GM21526 (cell line): ENCODE results near the gene DENND1A.

Experiments
- ATAC-seq: cut with Tn5 transposase; IDR thresholded peaks from one replicate; pipeline ENCODE4 v1.9.1; 2021; ENCODE audit warnings: moderate library complexity; ENCODE audit not compliant: unreplicated experiment, low FRiP score

DENND1A gene

DNA sequence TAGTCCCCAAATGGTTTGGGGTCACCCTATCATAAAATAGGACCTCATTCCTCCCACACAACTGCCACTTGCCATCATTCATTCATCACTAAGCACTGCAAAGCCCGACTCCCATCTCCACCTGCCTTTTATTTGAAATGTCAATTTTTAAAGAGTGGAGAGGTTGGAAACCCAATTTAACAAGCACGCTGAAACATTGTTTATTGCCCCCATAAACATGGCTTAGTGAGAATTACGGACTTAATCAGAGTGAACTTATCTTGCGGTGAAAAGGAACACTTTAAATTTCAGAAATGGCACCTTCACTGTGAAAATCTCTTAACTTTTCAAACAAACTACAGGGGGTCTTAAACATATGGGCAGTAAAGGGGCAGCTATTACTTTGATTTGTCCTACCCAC is 332.9 kb downstream of the DENND1A start:
- no peak for ATAC-seq

DNA sequence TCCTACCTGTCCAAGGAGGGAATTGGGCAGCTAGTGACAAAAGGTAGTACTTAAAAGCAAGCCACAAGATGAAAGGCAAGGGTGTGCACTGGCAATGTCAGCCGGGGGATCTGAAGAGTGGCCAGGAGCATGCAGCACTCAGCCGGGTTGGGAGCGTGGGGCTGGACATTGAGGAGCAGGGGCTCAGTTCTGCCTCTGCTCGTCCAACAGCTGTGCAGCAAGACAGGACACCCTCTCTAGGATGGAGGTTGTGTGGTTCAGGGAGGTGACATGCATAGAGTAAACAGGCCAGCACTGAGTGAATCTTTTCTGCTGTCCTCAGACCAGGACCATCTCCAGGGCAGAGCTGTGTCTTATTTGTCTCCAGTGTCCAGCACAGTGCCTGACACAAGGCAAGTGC is 338.6 kb downstream of the DENND1A start:
- no peak for ATAC-seq

DNA sequence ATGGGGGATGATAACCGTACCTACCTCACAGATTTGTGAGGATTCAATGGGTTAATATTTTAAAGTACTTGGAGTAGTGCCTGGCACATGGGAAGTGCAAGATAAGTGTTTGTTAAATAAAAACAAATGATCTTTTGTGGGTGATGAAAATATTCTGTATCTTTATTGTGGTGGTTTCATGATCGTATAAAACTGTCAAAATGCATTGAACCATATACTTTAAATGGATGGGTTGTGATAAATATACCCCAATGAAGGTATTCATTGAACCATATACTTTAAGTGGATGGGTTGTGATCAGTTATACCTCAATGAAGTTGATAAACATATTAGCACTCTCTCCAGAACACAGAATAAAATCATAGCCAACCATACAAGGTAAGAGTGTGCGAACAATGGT is 339.4 kb downstream of the DENND1A start:
- ATAC-seq = no peak

DNA sequence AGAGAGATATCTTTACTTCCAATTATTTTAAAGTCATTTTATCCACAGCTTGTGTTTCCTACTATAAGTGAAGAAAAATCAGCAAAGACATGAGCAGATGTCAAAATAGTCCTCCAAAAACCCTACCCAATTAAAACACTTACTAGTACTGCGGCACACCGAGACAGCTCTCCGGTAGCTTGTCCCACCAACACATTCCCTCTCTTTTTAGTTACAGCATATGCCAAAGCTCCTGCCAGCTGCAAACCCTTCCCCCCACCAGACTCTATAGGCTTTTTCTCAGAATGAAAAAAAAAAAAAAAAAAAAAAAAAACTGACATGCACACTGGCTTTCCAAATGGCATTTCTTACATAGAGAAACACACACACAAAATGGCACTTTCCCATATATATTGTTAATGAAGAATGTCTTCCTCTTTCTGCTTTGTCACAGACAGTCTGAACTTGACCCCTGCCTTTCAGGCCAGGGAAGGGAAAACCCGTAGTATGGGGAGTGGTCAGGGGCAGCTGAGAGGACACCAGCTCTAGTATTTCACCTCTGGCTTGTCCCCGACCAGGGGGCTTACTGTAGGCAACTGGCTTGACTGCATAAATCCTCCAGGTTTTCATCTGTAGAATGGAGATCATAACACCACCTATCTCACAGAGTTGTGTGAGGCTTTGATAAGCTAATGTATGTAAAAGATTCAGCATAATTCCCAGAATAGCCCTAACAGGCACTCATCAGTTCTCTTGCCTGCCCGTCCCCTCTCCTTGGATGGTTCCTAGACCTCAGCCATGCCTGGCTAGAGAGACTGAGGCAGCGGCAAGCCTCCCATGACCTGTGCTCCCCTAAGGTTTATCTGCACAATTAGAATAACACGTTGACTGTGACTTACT is 340.3 kb downstream of the DENND1A start:
- ATAC-seq = no peak

DNA sequence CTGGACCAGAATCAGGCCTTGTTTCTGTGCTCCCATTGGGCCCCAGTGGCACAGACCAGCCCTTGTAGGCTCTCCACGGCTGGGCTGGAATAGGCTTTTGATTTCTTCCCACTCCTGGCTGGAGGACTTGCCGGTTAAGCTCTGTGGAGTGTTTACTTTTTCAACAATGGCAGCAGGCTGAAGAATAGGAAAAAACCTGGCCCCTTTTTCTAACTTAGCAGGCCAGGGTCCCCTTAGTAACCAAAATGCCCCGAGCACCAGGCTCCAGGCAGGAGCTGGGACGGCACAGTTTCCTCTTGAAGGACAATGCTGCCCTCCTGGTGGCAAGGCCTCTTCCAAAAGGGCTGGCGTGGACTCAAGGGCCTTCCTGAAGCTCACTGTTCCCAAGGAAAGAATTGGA is 343.7 kb downstream of the DENND1A start:
- no peak for ATAC-seq

DNA sequence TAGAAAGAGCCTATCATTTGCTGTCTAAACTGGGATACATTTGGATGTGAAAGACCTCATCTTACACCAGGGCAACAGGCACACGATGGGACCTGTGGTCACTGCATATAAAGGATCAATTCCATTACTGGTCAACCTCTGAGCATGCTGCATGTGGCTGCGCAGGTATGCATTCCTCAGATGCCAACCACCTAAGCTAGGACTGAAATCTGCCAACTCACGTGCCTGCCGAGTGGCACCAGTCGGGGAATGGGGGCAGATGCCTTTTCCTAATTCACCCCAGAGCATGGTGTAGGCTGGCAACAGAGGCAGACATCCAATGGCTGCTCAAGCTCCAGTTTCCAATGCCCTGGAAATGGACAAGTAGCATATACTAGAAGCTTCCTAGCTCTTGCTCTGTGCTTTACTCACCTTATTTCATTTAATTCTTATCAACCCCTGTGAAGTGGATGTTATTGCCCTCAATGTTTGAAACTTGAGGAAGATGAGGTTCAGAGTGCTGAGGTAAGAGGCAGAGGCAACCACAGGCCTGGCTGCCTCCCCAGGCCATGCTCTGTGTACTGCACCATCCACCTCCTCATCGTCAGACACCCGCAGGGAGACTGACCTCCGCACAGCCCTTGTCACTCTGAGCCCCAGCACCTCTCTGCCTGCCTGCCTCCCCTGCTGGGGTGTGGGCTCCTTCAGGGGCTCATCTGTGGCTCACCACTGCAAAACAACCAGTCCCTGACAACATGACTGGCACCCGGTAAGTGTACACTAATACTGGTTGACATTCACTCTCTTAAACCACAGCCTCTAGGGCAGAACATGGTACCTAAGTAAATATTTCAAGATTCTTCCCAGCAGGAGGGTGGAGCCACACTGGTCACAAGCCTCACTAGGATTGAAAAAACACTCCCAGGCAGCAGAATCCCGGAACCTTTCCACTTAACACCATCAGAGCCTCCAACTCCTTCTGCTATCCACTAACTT is 345.4 kb downstream of the DENND1A start:
- ATAC-seq = no peak

DNA sequence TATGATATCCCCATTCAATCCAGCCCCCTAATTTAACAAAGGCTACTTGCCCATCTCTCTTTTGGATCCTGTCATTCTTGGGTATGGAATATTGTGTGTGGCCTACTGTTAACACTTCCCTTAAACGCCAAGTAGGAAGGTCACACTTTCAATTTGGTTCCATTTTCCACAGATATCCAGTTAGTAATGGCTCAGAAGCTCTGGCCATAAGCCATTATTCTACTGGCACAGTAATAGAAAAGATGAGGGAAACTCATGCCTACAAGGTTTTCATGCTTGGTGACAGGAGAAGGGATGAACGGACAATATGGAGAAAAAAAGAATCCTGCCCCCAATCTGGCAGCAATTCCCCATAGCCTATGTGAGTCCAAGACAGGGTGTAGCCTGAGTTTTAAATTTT is 346.3 kb downstream of the DENND1A start:
- no peak for ATAC-seq

DNA sequence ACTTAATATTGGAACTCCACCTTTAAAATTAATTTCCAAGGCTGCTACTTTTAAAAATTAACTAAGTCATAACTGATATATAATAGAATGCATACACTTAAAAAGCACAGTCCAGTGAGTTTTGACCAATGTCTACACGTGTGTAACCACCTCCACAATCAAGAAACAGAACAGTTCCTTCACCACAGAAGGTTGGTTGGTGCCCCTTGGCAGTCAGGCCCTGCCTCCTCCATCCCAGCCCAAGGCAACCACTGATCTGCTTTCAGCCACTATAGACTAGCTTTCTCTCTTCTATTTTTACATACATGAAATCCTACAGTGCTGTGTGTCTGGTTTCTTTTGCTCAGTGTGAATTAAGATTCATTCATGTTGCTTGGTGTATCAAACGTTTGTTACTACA is 358.7 kb downstream of the DENND1A start:
- ATAC-seq = no peak

DNA sequence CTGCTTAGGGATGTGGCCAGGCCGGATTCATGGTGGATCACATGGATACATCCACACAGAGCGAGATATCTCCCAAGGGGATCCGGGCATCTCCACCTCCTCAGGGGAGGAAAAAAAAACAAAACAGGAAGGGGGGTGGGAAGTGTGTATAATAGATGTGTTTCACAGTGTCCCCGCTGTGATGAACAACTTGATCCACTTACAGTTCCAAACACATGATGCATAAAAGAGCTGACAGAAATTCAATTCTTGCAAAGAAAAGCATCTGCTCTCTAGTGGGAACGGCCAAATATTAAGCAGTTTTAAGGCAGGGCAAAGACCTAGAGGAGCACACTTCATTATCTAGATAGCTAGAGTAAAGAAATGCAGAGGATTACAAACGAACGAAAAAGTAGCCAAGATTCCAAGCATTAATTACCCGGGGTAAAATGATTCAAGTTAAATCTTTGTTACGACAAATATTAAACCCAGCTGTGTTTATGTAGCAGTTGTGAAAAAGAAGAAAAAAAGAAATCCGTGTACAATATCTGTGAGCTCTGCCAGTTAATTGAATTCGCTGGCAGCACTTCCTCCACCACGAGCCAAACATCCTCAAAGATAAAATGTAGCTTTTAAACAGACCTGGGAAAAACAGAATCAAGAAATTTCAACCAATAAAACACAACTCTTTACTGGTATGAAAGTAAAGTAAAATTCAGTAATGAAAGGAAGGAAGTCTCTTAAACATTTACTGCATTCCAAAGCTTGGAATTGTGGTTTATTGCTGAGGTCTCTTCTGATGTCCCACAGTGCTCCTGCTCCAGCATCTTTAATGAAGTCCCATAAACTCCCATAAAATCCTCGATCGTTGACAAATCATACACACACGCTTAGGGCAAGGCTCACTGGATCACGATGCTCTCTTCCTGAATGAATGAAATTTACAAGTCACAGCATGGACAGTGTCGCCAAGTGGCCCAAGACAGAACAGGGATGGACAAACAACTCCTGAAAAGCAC is 360.9 kb downstream of the DENND1A start:
- no peak for ATAC-seq

DNA sequence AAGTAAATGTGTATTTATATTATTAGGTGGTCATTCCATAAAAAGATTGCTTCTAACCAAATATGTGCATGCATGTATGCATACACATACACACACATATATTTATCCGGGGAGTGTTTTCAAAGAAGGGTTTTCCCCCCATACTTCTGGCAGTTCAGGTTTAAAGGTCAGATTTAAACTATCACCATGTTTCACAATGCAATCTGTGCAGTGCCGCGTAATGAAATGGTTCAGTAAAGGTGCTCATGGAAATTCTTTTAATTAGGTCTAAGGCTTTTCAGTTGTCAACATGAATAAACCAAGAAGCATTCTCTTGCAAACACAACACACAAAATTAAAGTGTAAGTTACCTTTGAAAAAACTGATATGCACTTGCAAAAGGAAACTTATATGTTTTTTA is 362.9 kb downstream of the DENND1A start:
- no peak for ATAC-seq

DNA sequence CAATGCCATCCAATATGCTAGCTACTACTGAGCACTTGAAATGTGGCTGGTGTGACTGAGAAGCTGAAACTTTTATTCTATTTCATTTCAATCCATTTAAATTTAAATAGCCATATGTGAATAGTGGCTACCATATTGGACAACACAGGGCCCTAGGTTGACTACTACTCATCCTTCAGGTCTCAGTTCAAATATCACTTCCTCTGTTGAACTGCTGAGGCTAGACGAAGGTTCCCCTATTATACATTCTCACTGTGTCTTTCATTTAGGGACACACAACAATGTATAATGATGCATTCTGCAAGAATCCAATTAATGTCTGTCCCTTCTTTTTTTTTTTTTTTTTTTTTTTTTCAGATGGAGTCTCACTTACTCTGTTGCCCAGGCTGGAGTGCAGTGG is 365.3 kb downstream of the DENND1A start:
- ATAC-seq = no peak

DNA sequence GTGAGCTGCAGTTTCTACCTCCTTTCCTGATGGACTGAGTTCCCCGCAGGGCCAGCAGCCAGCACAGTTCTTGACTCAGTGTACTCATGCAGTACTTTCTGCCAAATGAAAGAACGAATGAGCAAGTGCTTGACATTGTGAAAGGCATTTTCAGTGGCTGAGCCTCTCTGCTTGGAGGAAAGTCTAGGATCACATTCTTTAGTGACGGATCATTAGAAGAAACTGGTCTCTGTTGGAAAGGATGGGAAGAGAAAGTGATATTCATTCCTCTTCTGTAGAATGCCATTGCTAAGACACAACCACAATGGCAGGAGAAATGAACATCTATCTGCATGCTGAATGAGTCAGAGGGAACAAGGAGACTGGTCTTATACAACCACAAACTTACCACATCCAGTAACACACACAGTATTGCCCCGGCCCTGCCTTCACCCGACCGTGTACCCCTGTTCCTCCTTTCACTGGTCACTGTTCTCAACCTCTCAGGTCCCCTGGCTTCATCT is 367.0 kb downstream of the DENND1A start:
- ATAC-seq = no peak

DNA sequence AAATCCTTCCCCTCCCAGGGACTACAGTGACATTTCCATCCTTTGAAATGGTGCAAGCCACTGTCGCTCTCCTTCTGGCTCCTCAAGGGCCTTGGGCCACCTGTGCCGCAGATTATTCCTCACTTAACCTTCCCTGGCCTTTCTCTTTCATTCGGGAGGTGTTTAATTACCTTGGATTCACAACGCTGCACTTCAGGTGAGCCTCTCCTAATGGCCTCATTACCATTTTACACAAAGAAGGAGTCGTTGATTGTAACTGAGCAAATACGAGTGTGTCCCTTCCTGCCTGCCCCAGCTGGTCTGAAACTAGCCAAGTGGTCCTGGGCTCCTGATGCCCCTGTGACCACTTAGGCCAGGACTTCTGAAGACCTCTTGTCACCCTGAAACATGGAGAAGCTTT is 368.9 kb downstream of the DENND1A start:
- ATAC-seq = no peak

DNA sequence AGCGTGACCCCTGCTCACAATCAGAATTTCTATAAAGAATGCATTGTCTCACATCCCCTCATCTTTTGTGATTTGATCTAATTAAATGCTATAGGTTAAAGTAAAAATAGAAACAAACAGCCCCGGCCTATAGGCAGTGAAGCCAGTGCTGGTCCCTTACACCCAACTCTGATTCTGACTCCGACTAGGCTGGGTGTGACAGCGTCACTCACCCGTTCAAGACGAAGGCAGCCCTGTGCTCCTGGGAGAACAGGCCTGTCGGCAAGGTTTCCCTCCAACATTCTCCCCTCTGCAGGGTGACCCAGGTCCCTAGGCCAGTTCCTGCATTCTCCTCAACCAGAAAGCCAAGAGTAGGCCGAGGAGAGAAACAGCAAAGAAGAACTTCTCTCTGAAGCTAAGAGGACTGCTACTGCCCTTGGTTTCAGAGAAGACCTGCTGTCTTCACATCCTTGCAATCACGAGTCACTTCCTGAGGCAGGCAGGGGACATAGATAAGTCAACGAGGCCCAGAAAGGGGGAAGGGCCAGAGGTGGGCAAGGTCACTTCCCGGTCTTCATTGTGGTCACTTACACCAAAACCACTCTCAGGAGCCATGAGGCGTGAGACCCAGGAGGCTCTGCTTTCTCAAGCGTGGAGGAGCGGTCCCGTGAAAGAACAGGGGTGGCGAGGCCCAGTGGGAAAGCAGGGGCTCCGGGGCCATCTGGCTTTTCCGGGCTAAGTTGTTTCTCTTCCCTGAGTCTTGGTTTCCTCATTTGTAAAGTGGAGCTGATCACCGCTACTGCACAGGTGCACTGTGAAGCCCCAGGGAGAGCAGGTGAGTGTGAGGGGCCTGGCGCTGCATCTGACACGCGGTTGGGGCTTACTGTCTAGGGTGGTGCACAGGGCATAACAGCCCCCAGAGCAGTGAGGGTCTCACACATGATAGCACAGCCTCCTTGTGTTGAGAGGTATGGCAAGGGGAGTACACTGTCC is 373.2 kb downstream of the DENND1A start:
- no peak for ATAC-seq

DNA sequence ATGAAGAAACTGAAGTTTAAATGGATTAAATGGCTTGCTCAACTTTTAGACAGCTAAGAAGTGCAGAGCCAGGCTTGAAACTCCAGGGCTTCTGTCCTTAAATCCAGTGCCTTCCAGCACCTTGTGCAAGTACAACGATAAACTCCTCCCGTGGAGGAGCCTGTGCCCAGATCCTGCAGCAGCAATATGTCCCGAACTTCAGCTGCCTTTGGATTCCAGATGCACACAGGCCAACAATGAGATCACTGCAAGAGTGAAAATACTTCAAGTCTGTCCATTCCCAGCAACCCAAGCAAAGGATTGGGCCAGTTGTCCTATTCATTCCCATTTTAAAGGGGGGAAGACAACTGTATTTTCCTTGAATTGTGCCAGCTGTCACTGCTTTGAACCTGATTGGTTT is 374.3 kb downstream of the DENND1A start:
- no peak for ATAC-seq

DNA sequence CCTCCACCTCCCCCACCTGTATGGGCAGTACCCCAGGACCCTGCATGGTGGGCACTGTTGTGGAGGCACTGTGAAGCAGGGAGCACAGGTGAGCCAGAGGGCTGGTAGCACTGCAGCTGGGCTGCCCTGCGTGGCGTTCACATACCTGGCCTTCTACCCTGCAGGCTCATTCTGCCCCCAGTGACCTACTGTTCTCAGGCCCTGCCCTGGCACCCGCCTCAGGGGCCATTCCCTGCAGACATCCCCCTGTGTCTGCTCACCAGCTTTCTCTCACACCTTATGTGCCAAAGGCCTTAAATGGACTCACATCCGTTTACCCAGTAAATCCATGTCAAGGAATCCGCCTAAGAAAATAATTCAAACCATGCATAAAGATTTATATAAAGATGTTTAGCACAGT is 377.4 kb downstream of the DENND1A start:
- ATAC-seq = no peak

DNA sequence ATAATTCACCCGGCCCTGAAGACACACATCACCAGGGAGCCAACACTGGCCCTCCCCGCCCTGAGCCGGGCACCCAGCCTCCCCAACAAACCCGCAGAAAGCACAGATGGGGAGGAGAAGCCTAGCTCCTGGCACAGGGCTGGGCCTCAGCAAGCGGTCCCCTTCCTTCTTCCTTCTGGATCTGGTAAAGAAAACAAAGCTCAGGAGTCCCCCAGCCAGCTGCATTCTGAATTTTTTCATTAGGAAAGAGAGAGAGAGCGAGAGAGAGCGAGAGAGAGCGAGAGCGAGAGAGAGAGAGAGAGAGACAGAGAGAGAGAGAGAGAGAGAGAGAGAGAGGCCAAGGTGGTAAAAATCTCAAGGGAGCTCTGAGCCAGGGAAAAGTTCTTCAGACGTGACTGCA is 378.2 kb downstream of the DENND1A start:
- no peak for ATAC-seq

DNA sequence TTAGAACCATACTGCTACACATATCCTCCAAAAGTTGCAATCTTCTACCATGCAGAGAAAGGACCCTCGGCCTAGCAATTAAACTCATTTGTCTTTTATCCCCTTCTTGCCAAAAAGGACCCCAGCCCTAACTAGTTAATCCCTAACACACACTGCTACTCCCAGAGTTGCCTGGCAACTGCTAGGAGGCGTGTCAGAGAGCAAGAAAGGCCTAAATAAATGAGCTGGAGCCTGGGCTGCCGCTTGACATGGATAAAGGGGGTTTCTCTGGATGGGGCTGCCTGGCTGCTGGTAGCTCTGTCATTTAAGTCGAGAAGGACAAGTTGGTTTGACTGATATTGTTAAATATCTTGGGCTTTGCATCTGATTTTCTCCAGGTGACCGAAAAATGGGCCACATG is 379.1 kb downstream of the DENND1A start:
- ATAC-seq = no peak

DNA sequence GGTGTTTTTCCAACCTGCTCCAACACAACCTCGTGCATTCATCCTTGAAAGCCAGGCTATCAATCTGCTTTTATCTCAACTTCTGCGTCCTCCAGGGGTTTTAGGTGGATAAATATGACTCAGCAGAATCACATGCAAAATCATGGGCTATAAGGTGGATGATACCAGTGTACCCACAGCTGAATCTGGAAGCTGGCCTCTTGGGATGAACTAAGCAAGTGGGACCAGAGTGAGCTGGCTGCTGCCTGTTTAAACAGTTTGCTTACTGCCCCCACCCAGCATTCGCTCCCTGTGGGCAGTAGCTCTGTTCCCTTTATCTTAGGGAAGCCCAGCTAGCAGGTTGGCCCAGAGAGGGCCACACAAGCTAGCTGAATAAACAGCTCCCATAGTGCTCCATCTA is 379.9 kb downstream of the DENND1A start:
- no peak for ATAC-seq
